ENCODE results near the gene LIN9.

LIN9 gene

GRCh38 chr1:226217273-226217672 lies 91.7 kb downstream of the LIN9 start:
- no peaks in the 10 kb centered on the region for H3K9me3 ChIP-seq (ENCODE audit: insufficient read depth, low read length)
- H3K4me3 ChIP-seq (ENCODE audit: low read length) = no peak overlapping the region
- TF ChIP-seq, protein P1, sequence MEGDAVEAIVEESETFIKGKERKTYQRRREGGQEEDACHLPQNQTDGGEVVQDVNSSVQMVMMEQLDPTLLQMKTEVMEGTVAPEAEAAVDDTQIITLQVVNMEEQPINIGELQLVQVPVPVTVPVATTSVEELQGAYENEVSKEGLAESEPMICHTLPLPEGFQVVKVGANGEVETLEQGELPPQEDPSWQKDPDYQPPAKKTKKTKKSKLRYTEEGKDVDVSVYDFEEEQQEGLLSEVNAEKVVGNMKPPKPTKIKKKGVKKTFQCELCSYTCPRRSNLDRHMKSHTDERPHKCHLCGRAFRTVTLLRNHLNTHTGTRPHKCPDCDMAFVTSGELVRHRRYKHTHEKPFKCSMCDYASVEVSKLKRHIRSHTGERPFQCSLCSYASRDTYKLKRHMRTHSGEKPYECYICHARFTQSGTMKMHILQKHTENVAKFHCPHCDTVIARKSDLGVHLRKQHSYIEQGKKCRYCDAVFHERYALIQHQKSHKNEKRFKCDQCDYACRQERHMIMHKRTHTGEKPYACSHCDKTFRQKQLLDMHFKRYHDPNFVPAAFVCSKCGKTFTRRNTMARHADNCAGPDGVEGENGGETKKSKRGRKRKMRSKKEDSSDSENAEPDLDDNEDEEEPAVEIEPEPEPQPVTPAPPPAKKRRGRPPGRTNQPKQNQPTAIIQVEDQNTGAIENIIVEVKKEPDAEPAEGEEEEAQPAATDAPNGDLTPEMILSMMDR (IDR thresholded peaks at IDR 0.05; ENCODE audit: low read depth, low read length) = no peak
- TF ChIP-seq EZH2phosphoT487 (IDR thresholded peaks at IDR 0.05; ENCODE audit: low read depth) = no peak
- no peak overlapping the region for H3K9ac ChIP-seq (ENCODE audit: low read length)
- H3K4me2 ChIP-seq (ENCODE audit: low read length) = no peak overlapping the region
- no peaks in the 10 kb centered on the region for H3K79me2 ChIP-seq (ENCODE audit: low read length)
- no peaks in the 10 kb centered on the region for H3K27me3 ChIP-seq (ENCODE audit: low read depth, low read length)
- H3K4me1 ChIP-seq (ENCODE audit: low read length) = no peaks in the 10 kb centered on the region
- no peak overlapping the region for H3K27ac ChIP-seq (ENCODE audit: low read length)
- no peak overlapping the region for H2AFZ ChIP-seq (ENCODE audit: low read depth, low read length)
- no peaks in the 10 kb centered on the region for H4K20me1 ChIP-seq (ENCODE audit: insufficient read depth, low read length)
- no peaks in the 10 kb centered on the region for H3K36me3 ChIP-seq (replicated peaks; ENCODE audit: low read depth, low read length)

GRCh38 chr1:226216056-226216455 lies 92.9 kb downstream of the LIN9 start:
- no peaks in the 10 kb centered on the region for H3K36me3 ChIP-seq (replicated peaks; ENCODE audit: low read depth, low read length)
- TF ChIP-seq, protein P1 (IDR thresholded peaks at IDR 0.05; ENCODE audit: low read depth, low read length) = no peak
- TF ChIP-seq EZH2phosphoT487 (IDR thresholded peaks at IDR 0.05; ENCODE audit: low read depth) = no peak
- H3K4me2 ChIP-seq (ENCODE audit: low read length) = no peak overlapping the region
- H3K9ac ChIP-seq (ENCODE audit: low read length) = no peak overlapping the region
- no peaks in the 10 kb centered on the region for H3K9me3 ChIP-seq (ENCODE audit: insufficient read depth, low read length)
- H3K79me2 ChIP-seq (ENCODE audit: low read length) = no peaks in the 10 kb centered on the region
- no peak overlapping the region for H3K4me3 ChIP-seq (ENCODE audit: low read length)
- H2AFZ ChIP-seq (ENCODE audit: low read depth, low read length) = no peak overlapping the region
- H3K27me3 ChIP-seq (ENCODE audit: low read depth, low read length) = no peaks in the 10 kb centered on the region
- no peaks in the 10 kb centered on the region for H3K4me1 ChIP-seq (ENCODE audit: low read length)
- H4K20me1 ChIP-seq (ENCODE audit: insufficient read depth, low read length) = no peaks in the 10 kb centered on the region
- H3K27ac ChIP-seq (ENCODE audit: low read length) = no peak overlapping the region

- H3K79me2 ChIP-seq (ENCODE audit: low read length) = no peaks in the 10 kb centered on the region
- H3K9ac ChIP-seq (ENCODE audit: low read length) = no peak overlapping the region
- H4K20me1 ChIP-seq (ENCODE audit: insufficient read depth, low read length) = no peaks in the 10 kb centered on the region
- TF ChIP-seq, protein P1 (IDR thresholded peaks at IDR 0.05; ENCODE audit: low read depth, low read length) = no peak
- no peak for TF ChIP-seq EZH2phosphoT487 (IDR thresholded peaks at IDR 0.05; ENCODE audit: low read depth)
- H3K27ac ChIP-seq (ENCODE audit: low read length) = no peak overlapping the region
- no peaks in the 10 kb centered on the region for H3K9me3 ChIP-seq (ENCODE audit: insufficient read depth, low read length)
- H3K4me2 ChIP-seq (ENCODE audit: low read length) = no peak overlapping the region
- H2AFZ ChIP-seq (ENCODE audit: low read depth, low read length) = 0 out of 2 replicates have a peak overlapping the region, but pooled peaks have one; percentile 14
- H3K27me3 ChIP-seq (ENCODE audit: low read depth, low read length) = no peaks in the 10 kb centered on the region
- no peaks in the 10 kb centered on the region for H3K4me1 ChIP-seq (ENCODE audit: low read length)
- no peaks in the 10 kb centered on the region for H3K36me3 ChIP-seq (replicated peaks; ENCODE audit: low read depth, low read length)
- H3K4me3 ChIP-seq (ENCODE audit: low read length) = no peak overlapping the region
These were observed 93.7 kb downstream of the LIN9 start for GRCh38 chr1:226215239-226215638.

- Histone ChIP-seq H3K36me3 (replicated peaks; ENCODE audit: low read depth, low read length) (no peaks in the 10 kb centered on the region), H3K4me3 (ENCODE audit: low read length) (no peak overlapping the region), H3K27me3 (ENCODE audit: low read depth, low read length) (no peaks in the 10 kb centered on the region), H3K4me2 (ENCODE audit: low read length) (no peak overlapping the region), H3K4me1 (ENCODE audit: low read length) (no peaks in the 10 kb centered on the region), H3K9ac (ENCODE audit: low read length) (no peak overlapping the region), H4K20me1 (ENCODE audit: insufficient read depth, low read length) (no peaks in the 10 kb centered on the region), H2AFZ (ENCODE audit: low read depth, low read length) (no peak overlapping the region), H3K27ac (ENCODE audit: low read length) (no peak overlapping the region), H3K79me2 (ENCODE audit: low read length) (no peaks in the 10 kb centered on the region), H3K9me3 (ENCODE audit: insufficient read depth, low read length) (no peaks in the 10 kb centered on the region)
- no peak for TF ChIP-seq EZH2phosphoT487 (IDR thresholded peaks at IDR 0.05; ENCODE audit: low read depth)
- TF ChIP-seq, protein P1 (IDR thresholded peaks at IDR 0.05; ENCODE audit: low read depth, low read length) = no peak
These were observed 96.4 kb downstream of the LIN9 start for GRCh38 chr1:226212545-226212944.
